Measurements from ENCODE around the gene TMEM200A.

DNA sequence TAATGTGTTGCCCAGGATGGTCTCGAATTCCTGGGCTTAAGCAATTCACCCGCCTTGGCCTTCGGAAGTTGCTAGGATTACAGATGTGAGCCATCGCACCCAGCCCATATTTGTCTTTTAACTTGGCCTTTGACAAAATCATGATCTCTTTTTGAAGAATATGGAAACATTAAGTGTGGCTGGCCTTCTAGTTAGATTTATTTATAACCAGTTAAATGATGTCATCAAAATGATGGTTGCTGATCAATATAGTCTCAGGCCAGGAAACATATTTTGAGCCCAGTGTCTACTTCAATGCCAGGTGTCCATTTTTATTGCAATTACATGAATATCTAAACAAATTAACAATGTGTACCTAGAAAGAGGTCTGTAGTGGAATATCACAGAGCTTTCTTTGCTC lies 69.4 kb downstream of the TMEM200A start:
- TF ChIP-seq, protein P1, sequence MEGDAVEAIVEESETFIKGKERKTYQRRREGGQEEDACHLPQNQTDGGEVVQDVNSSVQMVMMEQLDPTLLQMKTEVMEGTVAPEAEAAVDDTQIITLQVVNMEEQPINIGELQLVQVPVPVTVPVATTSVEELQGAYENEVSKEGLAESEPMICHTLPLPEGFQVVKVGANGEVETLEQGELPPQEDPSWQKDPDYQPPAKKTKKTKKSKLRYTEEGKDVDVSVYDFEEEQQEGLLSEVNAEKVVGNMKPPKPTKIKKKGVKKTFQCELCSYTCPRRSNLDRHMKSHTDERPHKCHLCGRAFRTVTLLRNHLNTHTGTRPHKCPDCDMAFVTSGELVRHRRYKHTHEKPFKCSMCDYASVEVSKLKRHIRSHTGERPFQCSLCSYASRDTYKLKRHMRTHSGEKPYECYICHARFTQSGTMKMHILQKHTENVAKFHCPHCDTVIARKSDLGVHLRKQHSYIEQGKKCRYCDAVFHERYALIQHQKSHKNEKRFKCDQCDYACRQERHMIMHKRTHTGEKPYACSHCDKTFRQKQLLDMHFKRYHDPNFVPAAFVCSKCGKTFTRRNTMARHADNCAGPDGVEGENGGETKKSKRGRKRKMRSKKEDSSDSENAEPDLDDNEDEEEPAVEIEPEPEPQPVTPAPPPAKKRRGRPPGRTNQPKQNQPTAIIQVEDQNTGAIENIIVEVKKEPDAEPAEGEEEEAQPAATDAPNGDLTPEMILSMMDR (IDR thresholded peaks at IDR 0.05): no peak
- TF ChIP-seq POLR2A (IDR thresholded peaks at IDR 0.05; ENCODE audit: low read depth) (no peak), POLR2AphosphoS5 (IDR thresholded peaks at IDR 0.05) (no peak), EP300 (IDR thresholded peaks at IDR 0.05) (no peak)
